GM19043 (cell line): ENCODE results near the gene ZFYVE28.

Experiments used
- ATAC-seq: cut with Tn5 transposase; IDR thresholded peaks from one replicate; pipeline ENCODE4 v1.9.1; 2021; ENCODE audit warnings: low read depth; ENCODE audit not compliant: unreplicated experiment

ZFYVE28 gene

DNA sequence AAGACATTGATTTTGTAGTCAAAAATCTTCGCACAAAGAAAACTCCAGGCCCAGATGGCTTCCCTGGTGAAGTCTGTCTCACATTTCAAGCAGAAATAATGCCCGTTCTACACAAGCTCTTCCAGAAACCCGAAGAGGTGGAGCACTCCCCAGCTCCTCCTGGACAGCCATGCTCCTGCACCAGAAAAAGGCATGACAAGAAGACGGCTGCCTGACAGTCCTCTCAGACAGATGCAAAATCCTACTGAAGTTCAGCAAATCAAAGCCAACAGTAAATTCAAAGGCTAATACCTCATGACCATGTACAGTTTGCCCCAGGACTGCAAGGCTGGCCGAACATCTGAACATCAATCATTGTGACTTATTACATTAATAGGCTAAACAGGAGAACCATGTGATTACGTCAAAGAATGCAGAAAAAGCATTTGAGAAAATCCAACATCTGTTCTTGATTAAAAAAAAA lies 125.8 kb downstream of the ZFYVE28 start:
- ATAC-seq, result no peak

GRCh38 chr4:2291705-2292645 lies 126.5 kb downstream of the ZFYVE28 start:
- no peak for ATAC-seq

DNA sequence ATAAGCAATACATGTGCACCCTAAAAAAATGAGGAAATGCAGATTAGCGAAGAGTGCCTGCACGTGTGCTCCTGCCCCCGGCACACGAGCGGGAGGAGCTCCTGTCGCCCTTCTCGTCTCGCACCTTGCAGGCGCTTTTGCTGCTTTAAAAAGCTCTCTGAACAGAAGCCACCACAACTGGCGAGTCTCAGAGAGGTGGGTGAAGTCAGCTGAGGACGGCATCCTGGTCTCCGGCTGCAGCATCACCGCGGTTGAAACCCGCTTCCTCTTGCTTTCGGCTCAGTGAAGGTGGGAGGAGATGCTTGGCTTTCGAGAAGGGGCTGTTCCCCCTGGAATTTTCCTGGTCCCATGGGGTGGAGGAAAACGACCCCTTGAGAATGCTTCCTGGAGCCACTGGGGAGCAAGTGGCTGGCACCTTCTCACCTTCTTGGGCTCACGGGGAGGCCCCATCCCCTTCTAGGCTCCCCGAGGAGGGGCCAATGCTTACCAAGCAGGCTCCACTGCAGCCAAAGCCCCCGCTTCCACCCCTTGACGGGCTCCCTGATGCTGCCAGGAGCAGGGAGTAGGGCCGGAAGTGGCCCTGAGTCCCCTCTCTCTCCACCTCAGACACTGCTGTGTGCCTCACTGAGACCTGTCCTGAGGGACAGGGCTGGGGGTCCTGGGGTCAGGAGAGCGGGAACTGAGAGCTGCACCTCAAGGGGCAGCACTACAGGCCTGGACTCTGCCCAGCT lies 127.3 kb downstream of the ZFYVE28 start:
- no peak for ATAC-seq

DNA sequence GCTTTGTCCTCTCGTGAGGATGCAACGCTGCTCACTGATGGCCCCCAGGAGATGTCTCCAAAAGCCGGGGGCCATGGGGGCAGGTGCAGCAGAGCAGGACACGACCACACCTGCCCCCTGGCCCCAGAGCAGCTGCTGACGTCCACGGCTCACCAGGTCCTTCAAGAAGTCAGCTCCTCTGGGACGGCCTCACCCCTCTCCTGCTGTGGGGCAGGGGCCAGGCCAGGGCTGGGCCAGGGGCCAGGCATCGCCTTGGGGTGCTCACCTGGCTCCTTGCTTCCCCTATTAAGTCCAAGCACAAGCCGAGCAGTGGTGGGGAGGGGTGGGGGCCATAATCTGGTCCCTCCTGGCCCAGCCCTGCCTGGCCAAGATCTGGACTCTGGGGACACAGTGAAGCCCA lies 128.0 kb downstream of the ZFYVE28 start:
- no peak for ATAC-seq

GRCh38 chr4:2289955-2290333 lies 128.5 kb downstream of the ZFYVE28 start:
- no peak for ATAC-seq

- ATAC-seq, result no peak
Observed at GRCh38 chr4:2289311-2289954, 129.0 kb downstream of the ZFYVE28 start.

DNA sequence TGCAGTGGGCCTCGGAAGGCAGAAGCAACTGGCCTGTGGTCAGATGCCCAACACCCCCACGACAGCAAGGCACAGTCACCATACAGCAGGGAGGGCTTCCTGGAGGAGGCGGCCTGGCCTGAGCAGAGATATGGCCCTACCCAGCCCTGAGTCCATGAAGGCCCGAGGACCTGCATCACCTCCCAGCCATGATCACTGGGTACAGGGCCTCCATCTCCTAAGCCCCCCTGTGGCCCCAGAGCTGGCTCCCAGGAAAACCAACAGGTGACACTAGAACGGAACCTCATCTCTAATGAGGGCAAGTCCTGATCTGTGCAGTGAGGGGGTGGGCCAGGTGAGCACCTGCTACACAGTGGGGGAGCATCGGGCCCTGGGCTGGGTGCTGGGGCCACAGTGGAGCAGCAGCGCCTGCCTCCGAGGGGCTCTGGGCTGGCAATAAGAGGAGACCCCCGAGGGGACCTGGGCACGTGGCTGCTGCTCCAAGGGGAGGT lies 130.3 kb downstream of the ZFYVE28 start:
- ATAC-seq, result no peak

GRCh38 chr4:2287594-2287915 lies 130.9 kb downstream of the ZFYVE28 start:
- ATAC-seq, result no peak

GRCh38 chr4:2286904-2287593 lies 131.4 kb downstream of the ZFYVE28 start:
- ATAC-seq, result no peak

- no peak for ATAC-seq
Observed at GRCh38 chr4:2285613-2286381, 132.6 kb downstream of the ZFYVE28 start.

- no peak for ATAC-seq
Observed at GRCh38 chr4:2284934-2285612, 133.4 kb downstream of the ZFYVE28 start.

DNA sequence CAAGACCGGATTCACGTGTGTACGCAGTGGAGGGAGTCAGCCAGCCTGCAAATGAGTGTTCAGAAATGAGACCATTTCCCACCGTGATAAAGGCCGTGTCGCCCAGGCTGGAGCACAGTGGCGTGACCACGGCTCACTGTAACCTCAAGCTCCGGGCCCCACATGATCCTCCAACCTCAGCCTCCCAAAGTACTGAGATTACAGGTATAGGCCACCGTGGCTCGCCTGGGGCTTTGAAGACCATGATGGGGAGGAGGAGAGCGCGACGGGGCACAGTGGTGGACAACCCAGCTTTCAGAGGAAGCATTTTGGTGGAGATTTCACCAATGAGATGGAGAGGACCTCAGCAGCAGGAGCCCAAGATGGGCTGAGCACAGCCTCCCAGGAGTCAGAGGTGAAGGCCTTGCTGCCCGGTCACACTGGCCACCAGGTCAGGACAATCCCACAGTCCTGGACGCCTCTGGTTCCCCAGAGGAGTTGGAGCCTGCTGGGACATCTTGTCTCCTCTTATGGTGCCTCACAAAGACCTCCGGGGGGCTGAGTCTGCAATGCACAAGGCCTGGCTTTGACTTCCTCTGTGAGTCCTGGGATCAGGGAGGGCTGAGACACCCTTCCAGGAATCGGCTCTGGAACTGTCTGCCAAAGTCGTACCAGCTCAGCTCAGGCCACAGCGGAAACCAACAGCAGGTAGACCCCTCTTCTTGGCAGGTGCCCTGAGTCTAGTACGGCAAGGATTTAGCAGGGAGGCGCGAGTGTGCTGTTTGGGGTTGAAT lies 134.1 kb downstream of the ZFYVE28 start:
- ATAC-seq, result no peak

DNA sequence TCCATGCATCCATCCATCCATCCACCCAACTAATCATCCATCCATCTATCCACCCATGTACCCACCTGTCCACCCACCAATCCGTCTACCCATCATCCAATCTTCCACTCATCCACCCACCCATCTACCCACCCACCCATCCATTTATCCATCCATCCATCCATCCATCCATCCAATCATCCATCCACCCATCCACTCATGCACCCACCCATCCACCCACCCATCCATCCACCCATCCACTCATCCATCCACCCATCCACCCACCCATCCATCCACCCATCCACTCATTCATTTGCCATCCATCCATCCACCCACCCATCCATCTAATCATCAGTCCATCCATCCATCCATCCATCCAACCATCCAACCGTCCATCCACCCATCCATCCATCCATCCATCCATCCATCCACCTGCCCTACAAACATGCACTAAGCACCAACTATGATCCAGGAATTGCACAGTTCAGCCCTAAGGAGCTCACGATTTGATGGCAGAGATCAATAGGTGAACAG lies 135.2 kb downstream of the ZFYVE28 start:
- no peak for ATAC-seq

- ATAC-seq, result no peak
Observed at GRCh38 chr4:2281575-2282343, 136.7 kb downstream of the ZFYVE28 start.

- no peak for ATAC-seq
Observed at GRCh38 chr4:2280531-2281300, 137.7 kb downstream of the ZFYVE28 start.

GRCh38 chr4:2277956-2278355 lies 140.5 kb downstream of the ZFYVE28 start:
- no peak for ATAC-seq
